SU-DHL-6 (cell line): ENCODE data around the gene POTEF.
"Not testable (repeated sequence)": the region's sequence is repeated elsewhere in the genome, so short reads cannot be mapped to it uniquely, and the experiment has no call there.

Experiments
- EZH2phosphoT487 ChIP-seq: fragments of 200-600 bp; sonication (generic), shearing (Covaris generic); conservative IDR thresholded peaks from 2 replicates; pipeline ENCODE4 v1.6.1; 2018; ENCODE audit warnings: mild to moderate bottlenecking, antibody characterized with exemption, low read length, moderate library complexity, mixed read lengths
- TF ChIP-seq, protein P1 (sequence below): fragments of 200-600 bp; sonication (generic); IDR thresholded peaks from one replicate; pipeline ENCODE4 v1.5.1; 2017; ENCODE audit warnings: antibody characterized with exemption, mild to moderate bottlenecking, low read length, moderate library complexity; ENCODE audit not compliant: insufficient read depth, poor library complexity, severe bottlenecking

- TF ChIP-seq, protein P1, sequence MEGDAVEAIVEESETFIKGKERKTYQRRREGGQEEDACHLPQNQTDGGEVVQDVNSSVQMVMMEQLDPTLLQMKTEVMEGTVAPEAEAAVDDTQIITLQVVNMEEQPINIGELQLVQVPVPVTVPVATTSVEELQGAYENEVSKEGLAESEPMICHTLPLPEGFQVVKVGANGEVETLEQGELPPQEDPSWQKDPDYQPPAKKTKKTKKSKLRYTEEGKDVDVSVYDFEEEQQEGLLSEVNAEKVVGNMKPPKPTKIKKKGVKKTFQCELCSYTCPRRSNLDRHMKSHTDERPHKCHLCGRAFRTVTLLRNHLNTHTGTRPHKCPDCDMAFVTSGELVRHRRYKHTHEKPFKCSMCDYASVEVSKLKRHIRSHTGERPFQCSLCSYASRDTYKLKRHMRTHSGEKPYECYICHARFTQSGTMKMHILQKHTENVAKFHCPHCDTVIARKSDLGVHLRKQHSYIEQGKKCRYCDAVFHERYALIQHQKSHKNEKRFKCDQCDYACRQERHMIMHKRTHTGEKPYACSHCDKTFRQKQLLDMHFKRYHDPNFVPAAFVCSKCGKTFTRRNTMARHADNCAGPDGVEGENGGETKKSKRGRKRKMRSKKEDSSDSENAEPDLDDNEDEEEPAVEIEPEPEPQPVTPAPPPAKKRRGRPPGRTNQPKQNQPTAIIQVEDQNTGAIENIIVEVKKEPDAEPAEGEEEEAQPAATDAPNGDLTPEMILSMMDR, result not testable (repeated sequence)
- not testable (repeated sequence) for TF ChIP-seq EZH2phosphoT487
Measured at GRCh38 chr2:130139331-130140280, 10.6 kb upstream of the POTEF start.
